Ecto neural progenitor cell (in vitro differentiated cells): ENCODE measurements around the gene TRMT10C.
"Not testable (repeated sequence)": the region's sequence is repeated elsewhere in the genome, so short reads cannot be mapped to it uniquely, and the experiment has no call there.

Source experiments
- DNase-seq: peaks from one replicate; pipeline ENCODE4 v3.0.0-alpha.2; 2018; ENCODE audit warnings: low spot score

Gene TRMT10C

GRCh38 chr3:101561630-101562328 is at the start of gene TRMT10C:
TRMT10C (plus strand) TSS chr3:101561868; CDS start chr3:101564782, 2,914 bp downstream.
- peak; percentile 92 for DNase-seq

- DNase-seq, result no peak
These were observed 49.3 kb upstream of the TRMT10C start for GRCh38 chr3:101512396-101512645.

GRCh38 chr3:101512646-101513418 is 48.8 kb upstream of the TRMT10C start, which contains the start of gene SENP7:
SENP7 (minus strand) TSS chr3:101513212; CDS start chr3:101513130, 82 bp downstream.
- DNase-seq, result peak; percentile 82

- DNase-seq, result no peak
These were observed 48.2 kb upstream of the TRMT10C start for GRCh38 chr3:101513419-101513986.

- DNase-seq, result no peak
These were observed 43.2 kb upstream of the TRMT10C start for GRCh38 chr3:101518421-101518871.

GRCh38 chr3:101519685-101520365 is 41.8 kb upstream of the TRMT10C start:
- DNase-seq, result no peak

GRCh38 chr3:101521211-101521701 is 40.4 kb upstream of the TRMT10C start:
- no peak for DNase-seq

- no peak for DNase-seq
These were observed 34.2 kb upstream of the TRMT10C start for GRCh38 chr3:101527441-101527840.

- DNase-seq, result no peak
These were observed 33.8 kb upstream of the TRMT10C start for GRCh38 chr3:101527906-101528305.

GRCh38 chr3:101529816-101530685 is 31.6 kb upstream of the TRMT10C start:
- DNase-seq, result no peak

GRCh38 chr3:101530686-101531047 is 31.0 kb upstream of the TRMT10C start:
- no peak for DNase-seq

GRCh38 chr3:101531473-101532086 is 30.1 kb upstream of the TRMT10C start:
- no peak for DNase-seq

- no peak for DNase-seq
These were observed 28.7 kb upstream of the TRMT10C start for GRCh38 chr3:101532783-101533602.

GRCh38 chr3:101533603-101533968 is 28.1 kb upstream of the TRMT10C start:
- no peak for DNase-seq

- no peak for DNase-seq
These were observed 26.4 kb upstream of the TRMT10C start for GRCh38 chr3:101535221-101535620.

- no peak for DNase-seq
These were observed 25.4 kb upstream of the TRMT10C start for GRCh38 chr3:101536266-101536665.

- DNase-seq, result not testable (repeated sequence)
These were observed 24.7 kb upstream of the TRMT10C start for GRCh38 chr3:101536955-101537354.

- DNase-seq, result no peak
These were observed 18.7 kb upstream of the TRMT10C start for GRCh38 chr3:101542957-101543356.

GRCh38 chr3:101544161-101544850 is 17.4 kb upstream of the TRMT10C start:
- no peak for DNase-seq
